Activated CD4-positive, alpha-beta T cell treated with anti-CD3 and anti-CD28 coated beads for 24 hours (primary cell): Measurements from ENCODE around the gene LDB3.

Experiments
- DNase-seq, 2 donors: peaks; one replicate each; pipeline ENCODE4 v3.0.0-alpha.2; 2020; ENCODE audit warnings: low read depth in 2 of 2

LDB3 gene

GRCh38 chr10:86664341-86665217 is 3.7 kb upstream of the LDB3 start:
- no peak for DNase-seq

GRCh38 chr10:86665218-86665607 is 3.1 kb upstream of the LDB3 start:
- no peak for DNase-seq

GRCh38 chr10:86665868-86666267 is 2.4 kb upstream of the LDB3 start:
- no peak for DNase-seq

GRCh38 chr10:86666538-86666937 is 1.8 kb upstream of the LDB3 start:
- no peak for DNase-seq

- DNase-seq = no peak
Measured at GRCh38 chr10:86667421-86668181, 710 bp upstream of the LDB3 start.

GRCh38 chr10:86670290-86670811 is 2.0 kb downstream of the LDB3 start:
- DNase-seq = no peak

- no peak for DNase-seq
Measured at GRCh38 chr10:86670876-86671275, 2.6 kb downstream of the LDB3 start.

GRCh38 chr10:86671419-86671818 is 3.1 kb downstream of the LDB3 start:
- DNase-seq = no peak

GRCh38 chr10:86671985-86672710 is 3.8 kb downstream of the LDB3 start:
- no peak for DNase-seq

- no peak for DNase-seq
Measured at GRCh38 chr10:86673216-86673826, 5.0 kb downstream of the LDB3 start.

- no peak for DNase-seq
Measured at GRCh38 chr10:86673827-86674581, 5.7 kb downstream of the LDB3 start.

- no peak for DNase-seq
Measured at GRCh38 chr10:86674912-86675311, 6.6 kb downstream of the LDB3 start.

GRCh38 chr10:86677374-86677773 is 9.1 kb downstream of the LDB3 start:
- DNase-seq = no peak

- DNase-seq = no peak
Measured at GRCh38 chr10:86678999-86679792, 10.9 kb downstream of the LDB3 start.

- no peak for DNase-seq
Measured at GRCh38 chr10:86681047-86681446, 12.7 kb downstream of the LDB3 start.

GRCh38 chr10:86681722-86682386 is 13.5 kb downstream of the LDB3 start:
- DNase-seq = no peak

- DNase-seq = no peak
Measured at GRCh38 chr10:86682675-86683074, 14.4 kb downstream of the LDB3 start.

- no peak for DNase-seq
Measured at GRCh38 chr10:86684331-86685097, 16.2 kb downstream of the LDB3 start.

- DNase-seq = no peak
Measured at GRCh38 chr10:86685416-86685815, 17.1 kb downstream of the LDB3 start.
